Endothelial cell of umbilical vein (primary cell): ENCODE results near the gene FAM53B.

Experiments
- EZH2 ChIP-seq: IDR thresholded peaks from 2 replicates; pipeline ENCODE4 v1.6.1; 2012; ENCODE audit warnings: borderline replicate concordance, low read depth, mild to moderate bottlenecking, moderate library complexity, low read length, inconsistent platforms; ENCODE audit not compliant: severe bottlenecking
- FOS ChIP-seq: IDR thresholded peaks from 2 replicates; pipeline ENCODE4 v1.6.1; 2011; ENCODE audit warnings: mild to moderate bottlenecking, low read length, moderate library complexity, borderline replicate concordance; ENCODE audit not compliant: insufficient read depth
- MYC ChIP-seq: IDR thresholded peaks from one replicate; pipeline ENCODE4 v1.6.1; 2011; ENCODE audit warnings: mild to moderate bottlenecking, low read depth, low read length
- POLR2A ChIP-seq: IDR thresholded peaks from 2 replicates; pipeline ENCODE4 v1.6.1; 2012; ENCODE audit warnings: low read depth, mild to moderate bottlenecking, control low read depth, low read length
- POLR2AphosphoS5 ChIP-seq: IDR thresholded peaks from 2 replicates; pipeline ENCODE4 v1.6.1; 2012; ENCODE audit warnings: low read depth, mild to moderate bottlenecking, control low read depth, low read length, moderate library complexity; ENCODE audit not compliant: insufficient read depth
- TF ChIP-seq, protein P1 (sequence below), 2 donors: IDR thresholded peaks; 1 replicate in 1 of 2; 2 replicates in 1 of 2; pipeline ENCODE4 v1.5.1; 2011; ENCODE audit warnings: low read length in 2 of 2, mild to moderate bottlenecking in 2 of 2, moderate library complexity in 2 of 2, control low read depth in 1 of 2, inconsistent platforms in 1 of 2, low read depth in 1 of 2; ENCODE audit not compliant: insufficient read depth in 1 of 2; ENCODE audit errors: extremely low read depth in 1 of 2
- TF ChIP-seq, protein P2 (sequence below): IDR thresholded peaks from 2 replicates; pipeline ENCODE4 v1.6.1; 2011; ENCODE audit not compliant: insufficient read depth, insufficient read length

DNA sequence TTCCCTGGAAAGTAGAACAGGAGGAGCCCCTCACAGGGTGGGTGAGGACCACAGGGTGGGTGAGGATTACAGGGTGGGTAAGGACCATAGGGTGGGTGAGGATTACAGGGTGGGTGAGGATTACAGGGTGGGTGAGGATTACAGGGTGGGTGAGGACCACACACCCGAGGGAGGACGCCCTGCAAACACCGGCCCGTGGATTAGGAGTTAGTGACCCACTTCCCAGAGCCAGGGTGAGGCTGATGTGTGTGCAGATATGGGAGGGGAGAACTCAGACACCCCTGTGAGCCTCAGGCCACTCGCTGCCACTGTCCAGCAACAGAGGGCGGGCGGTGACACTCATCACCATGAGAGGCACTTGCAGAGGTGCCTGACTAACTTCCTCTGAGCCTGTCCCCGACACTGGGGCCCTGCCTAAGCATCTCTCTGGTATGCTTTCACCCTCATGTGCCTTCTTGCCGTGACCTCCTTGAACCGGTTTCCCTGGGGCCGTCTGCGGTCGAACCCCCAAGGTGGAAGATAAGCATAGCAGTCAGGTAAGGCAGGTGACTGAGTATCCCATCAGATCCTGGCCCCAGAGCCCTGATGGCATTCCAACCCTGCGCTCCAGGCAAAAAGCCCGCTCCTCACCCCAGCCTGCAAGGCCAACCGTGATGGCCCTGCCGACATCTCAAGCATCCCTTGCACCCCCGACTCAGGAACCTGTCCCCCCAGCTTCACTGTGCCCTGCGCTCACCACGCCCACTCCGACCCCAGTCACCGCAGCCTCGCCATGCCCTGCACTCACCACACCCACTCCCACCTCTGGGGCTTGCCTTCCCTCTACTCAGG lies 74.1 kb downstream of the FAM53B start:
- TF ChIP-seq EZH2 (no peak), POLR2A (no peak), FOS (no peak), MYC (no peak), POLR2AphosphoS5 (no peak)
- TF ChIP-seq, protein P1, sequence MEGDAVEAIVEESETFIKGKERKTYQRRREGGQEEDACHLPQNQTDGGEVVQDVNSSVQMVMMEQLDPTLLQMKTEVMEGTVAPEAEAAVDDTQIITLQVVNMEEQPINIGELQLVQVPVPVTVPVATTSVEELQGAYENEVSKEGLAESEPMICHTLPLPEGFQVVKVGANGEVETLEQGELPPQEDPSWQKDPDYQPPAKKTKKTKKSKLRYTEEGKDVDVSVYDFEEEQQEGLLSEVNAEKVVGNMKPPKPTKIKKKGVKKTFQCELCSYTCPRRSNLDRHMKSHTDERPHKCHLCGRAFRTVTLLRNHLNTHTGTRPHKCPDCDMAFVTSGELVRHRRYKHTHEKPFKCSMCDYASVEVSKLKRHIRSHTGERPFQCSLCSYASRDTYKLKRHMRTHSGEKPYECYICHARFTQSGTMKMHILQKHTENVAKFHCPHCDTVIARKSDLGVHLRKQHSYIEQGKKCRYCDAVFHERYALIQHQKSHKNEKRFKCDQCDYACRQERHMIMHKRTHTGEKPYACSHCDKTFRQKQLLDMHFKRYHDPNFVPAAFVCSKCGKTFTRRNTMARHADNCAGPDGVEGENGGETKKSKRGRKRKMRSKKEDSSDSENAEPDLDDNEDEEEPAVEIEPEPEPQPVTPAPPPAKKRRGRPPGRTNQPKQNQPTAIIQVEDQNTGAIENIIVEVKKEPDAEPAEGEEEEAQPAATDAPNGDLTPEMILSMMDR (IDR thresholded peaks at IDR 0.05; ENCODE audit: extremely low read depth in 1 of 2, insufficient read depth in 1 of 2, low read depth in 1 of 2, low read length in 2 of 2): no peak
- TF ChIP-seq, protein P2, sequence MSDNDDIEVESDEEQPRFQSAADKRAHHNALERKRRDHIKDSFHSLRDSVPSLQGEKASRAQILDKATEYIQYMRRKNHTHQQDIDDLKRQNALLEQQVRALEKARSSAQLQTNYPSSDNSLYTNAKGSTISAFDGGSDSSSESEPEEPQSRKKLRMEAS: no peak
